Measurements from ENCODE around the gene RBM4. TPM values are rescaled to one million over a fixed set of nuclear protein-coding genes. Genes with fewer than 3 reads are reported as not detected.

Gene RBM4
- total and polyA plus RNA-seq, 2 experiments from 2014 or later = 79.0 to 121 TPM

DNA sequence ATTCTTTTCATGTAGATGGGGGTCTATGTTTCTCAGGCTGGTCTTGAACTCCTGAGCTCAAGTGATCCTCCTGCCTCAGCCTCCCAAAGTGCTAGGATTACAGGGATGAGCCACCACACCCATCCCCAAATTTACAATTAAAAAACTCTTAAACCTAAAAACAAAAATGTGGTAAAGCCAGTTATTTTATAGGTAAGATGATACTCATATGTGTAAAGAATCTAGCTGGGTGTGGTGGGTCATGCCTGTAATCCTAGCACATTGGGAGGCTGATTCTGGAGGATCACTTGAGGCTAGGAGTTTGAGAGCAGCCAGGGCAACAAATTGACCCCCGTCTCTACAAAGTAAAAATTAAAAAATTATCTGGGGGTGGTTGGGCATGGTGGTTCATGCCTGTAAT, 26.0 kb upstream of the RBM4 start:
- H3K4me1 ChIP-seq (ENCODE audit: insufficient read depth) = peaks cover 16% of the 10 kb centered on the region
- no peaks in the 10 kb centered on the region for H3K9me2 ChIP-seq (ENCODE audit: insufficient read depth)
- no peak for DNase-seq
- H3F3A ChIP-seq (ENCODE audit: insufficient read depth) = peaks cover 17% of the 10 kb centered on the region
- no peaks in the 10 kb centered on the region for H3K9me3 ChIP-seq (ENCODE audit: low read depth)
- H2AFZ ChIP-seq = no peak overlapping the region
- H3K79me2 ChIP-seq (ENCODE audit: insufficient read depth) = peaks cover 19% of the 10 kb centered on the region
- TF ChIP-seq EZH2phosphoT487 (IDR thresholded peaks at IDR 0.05; ENCODE audit: insufficient read depth, low read depth) (no peak), EZH2 (IDR thresholded peaks at IDR 0.05; ENCODE audit: insufficient read depth, poor library complexity, severe bottlenecking) (no peak)
- H3K4me3 ChIP-seq = no peak overlapping the region
- H3K9ac ChIP-seq = no peak overlapping the region
- in situ Hi-C loops (cut with MboI) = no loop called here
- no peaks in the 10 kb centered on the region for H3K27me3 ChIP-seq (replicated peaks; ENCODE audit: insufficient read depth)
- no peak overlapping the region for H3K4me2 ChIP-seq (ENCODE audit: unreplicated experiment)
- 94 to 100% methylated on average over 1 of the region's 1 CpG for WGBS, 2 experiments (ENCODE audit: low coverage in 1 of 2, low lambda C conversion rate in 2 of 2, missing lambda C conversion rate in 2 of 2)
- no peaks in the 10 kb centered on the region; the same call in 1 of the 2 replicates for H4K20me1 ChIP-seq (ENCODE audit: insufficient read depth)
- no peaks in the 10 kb centered on the region for H3K36me3 ChIP-seq (ENCODE audit: low read depth)
- no peak overlapping the region for H3K27ac ChIP-seq

DNA sequence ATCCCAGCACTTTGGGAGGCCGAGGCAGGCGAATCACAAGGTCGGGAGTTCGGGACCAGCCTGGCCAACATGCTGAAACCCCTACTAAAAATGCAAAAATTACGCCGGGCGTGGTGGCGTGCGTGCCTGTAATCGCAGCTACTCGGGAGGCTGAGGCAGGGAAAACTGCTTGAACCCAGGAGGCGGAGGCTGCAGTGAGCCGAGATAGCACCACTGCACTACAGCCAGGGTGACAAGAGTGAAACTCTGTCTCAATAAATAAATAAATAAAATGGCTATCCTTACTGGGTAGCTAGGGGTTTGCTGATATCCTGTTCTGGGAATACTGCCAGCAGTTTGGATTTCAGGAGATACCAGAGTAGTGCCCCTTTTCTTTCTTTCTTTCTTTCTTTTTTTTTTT, 24.4 kb upstream of the RBM4 start:
- peaks cover 35% of the 10 kb centered on the region for H3K79me2 ChIP-seq (ENCODE audit: insufficient read depth)
- no peak overlapping the region for H3K9ac ChIP-seq
- H3K27me3 ChIP-seq (replicated peaks; ENCODE audit: insufficient read depth) = no peaks in the 10 kb centered on the region
- H3K4me3 ChIP-seq = no peak overlapping the region
- whole genome bisulfite sequencing, 2 experiments (ENCODE audit: low coverage in 1 of 2, low lambda C conversion rate in 2 of 2, missing lambda C conversion rate in 2 of 2) = 95 to 97% methylated on average over 13 of the region's 13 CpGs
- no peaks in the 10 kb centered on the region for H3K36me3 ChIP-seq (ENCODE audit: low read depth)
- H3K27ac ChIP-seq = no peak overlapping the region
- H2AFZ ChIP-seq = no peak overlapping the region
- no peak for DNase-seq
- in situ Hi-C loops (cut with MboI) = no loop called here
- H3K9me3 ChIP-seq (ENCODE audit: low read depth) = no peaks in the 10 kb centered on the region
- H3K9me2 ChIP-seq (ENCODE audit: insufficient read depth) = no peaks in the 10 kb centered on the region
- H3K4me1 ChIP-seq (ENCODE audit: insufficient read depth) = peaks cover 15% of the 10 kb centered on the region
- TF ChIP-seq EZH2phosphoT487 (IDR thresholded peaks at IDR 0.05; ENCODE audit: insufficient read depth, low read depth) = no peak
- no peak overlapping the region for H3K4me2 ChIP-seq (ENCODE audit: unreplicated experiment)
- peaks cover 11% of the 10 kb centered on the region for H4K20me1 ChIP-seq (ENCODE audit: insufficient read depth)
- peaks cover 23% of the 10 kb centered on the region for H3F3A ChIP-seq (ENCODE audit: insufficient read depth)

DNA sequence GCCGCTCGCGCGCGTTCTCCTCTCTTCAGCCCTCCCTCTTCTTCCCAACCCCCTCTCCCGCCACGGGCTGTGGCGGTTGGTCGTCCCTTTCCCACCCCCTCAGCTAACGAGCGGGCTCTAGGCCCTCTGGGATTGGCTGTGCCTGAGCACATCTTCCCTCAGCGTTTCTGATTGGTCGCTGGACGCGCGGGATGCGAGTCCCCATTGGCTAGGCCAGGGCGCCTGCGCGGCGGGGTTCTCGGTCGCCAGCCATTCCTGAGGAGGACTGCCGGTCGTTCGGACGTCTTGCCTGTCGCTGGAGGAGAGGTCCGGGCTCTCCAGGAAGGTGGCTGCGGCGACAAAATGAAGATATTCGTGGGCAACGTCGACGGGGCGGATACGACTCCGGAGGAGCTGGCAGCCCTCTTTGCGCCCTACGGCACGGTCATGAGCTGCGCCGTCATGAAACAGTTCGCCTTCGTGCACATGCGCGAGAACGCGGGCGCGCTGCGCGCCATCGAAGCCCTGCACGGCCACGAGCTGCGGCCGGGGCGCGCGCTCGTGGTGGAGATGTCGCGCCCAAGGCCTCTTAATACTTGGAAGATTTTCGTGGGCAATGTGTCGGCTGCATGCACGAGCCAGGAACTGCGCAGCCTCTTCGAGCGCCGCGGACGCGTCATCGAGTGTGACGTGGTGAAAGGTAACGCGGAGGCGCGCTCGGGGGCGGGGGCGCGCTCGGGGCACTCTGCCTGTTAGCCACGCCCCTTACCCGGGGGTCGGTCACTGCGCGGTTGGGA, 21.9 kb upstream of the RBM4 start, which contains the start of gene RBM14:
Gene RBM14, plus strand, starts transcription at position 252 of the 776 bp plus-strand sequence. Its CDS starts 91 bp downstream, at position 343.
- H3K27me3 ChIP-seq (replicated peaks; ENCODE audit: insufficient read depth) = no peaks in the 10 kb centered on the region
- peak; percentile 100 for DNase-seq
- no peaks in the 10 kb centered on the region for H3K9me2 ChIP-seq (ENCODE audit: insufficient read depth)
- no peak for TF ChIP-seq EZH2phosphoT487 (IDR thresholded peaks at IDR 0.05; ENCODE audit: insufficient read depth, low read depth)
- no peak for TF ChIP-seq EZH2 (IDR thresholded peaks at IDR 0.05; ENCODE audit: insufficient read depth, poor library complexity, severe bottlenecking)
- in situ Hi-C loops (cut with MboI) = no loop called here
- no peaks in the 10 kb centered on the region for H3K36me3 ChIP-seq (ENCODE audit: low read depth)
- peaks cover 29% of the 10 kb centered on the region for H3F3A ChIP-seq (ENCODE audit: insufficient read depth)
- peaks cover 60% of the 10 kb centered on the region for H3K79me2 ChIP-seq (ENCODE audit: insufficient read depth)
- no peaks in the 10 kb centered on the region for H3K9me3 ChIP-seq (ENCODE audit: low read depth)
- H3K9ac ChIP-seq = peak within 1 kb of the TSS; percentile 96
- H3K4me1 ChIP-seq (ENCODE audit: insufficient read depth) = peaks cover 30% of the 10 kb centered on the region
- peak within 1 kb of the TSS; percentile 97 for H3K27ac ChIP-seq
- H3K4me3 ChIP-seq = peak within 1 kb of the TSS; percentile 89
- H3K4me2 ChIP-seq (ENCODE audit: unreplicated experiment) = peak within 1 kb of the TSS; percentile 99
- H2AFZ ChIP-seq = peak within 1 kb of the TSS; percentile 86
- WGBS, 2 experiments (ENCODE audit: low coverage in 1 of 2, low lambda C conversion rate in 2 of 2, missing lambda C conversion rate in 2 of 2) = 0 to 2% methylated on average over 72 to 90 of the region's 90 CpGs
- peaks cover 15% of the 10 kb centered on the region for H4K20me1 ChIP-seq (ENCODE audit: insufficient read depth)

DNA sequence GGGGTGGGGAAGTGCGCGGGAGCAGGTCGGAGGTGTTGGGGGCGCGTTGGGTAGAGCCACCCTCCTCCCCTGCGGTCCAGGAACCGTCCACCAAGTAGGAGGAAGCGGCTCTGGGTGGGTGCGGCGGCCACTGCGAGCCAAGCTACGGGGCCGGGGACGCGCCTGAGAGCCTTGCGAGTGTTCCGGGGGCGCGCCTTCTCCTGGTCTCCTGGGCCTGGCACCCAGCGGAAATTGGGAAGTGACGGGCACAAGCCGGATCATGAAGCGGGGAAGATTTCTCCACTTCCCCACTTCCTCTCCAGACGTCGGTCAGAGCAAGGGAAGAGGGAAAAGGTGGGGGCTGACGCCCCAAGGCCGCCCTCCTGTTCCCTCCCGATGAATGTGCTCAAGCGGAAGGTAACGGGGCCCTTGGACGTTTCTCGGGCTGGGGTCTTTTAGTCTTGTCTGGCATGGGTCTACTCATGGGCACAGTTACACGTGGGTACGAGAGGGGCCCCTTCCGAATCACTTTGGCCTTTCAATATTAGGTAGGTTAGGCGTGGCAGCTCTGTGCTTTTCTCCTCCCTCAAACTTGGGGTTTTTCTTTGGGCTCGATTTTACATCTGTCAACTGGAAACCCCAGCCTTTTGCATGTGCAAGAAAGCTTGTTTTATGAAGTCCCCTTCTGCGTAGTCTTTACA, 21.2 kb upstream of the RBM4 start:
- Histone ChIP-seq H3K27ac (peak overlapping the region; percentile 97), H3K4me2 (ENCODE audit: unreplicated experiment) (peak overlapping the region; percentile 99), H2AFZ (no peak overlapping the region), H3K79me2 (ENCODE audit: insufficient read depth) (peaks cover 68% of the 10 kb centered on the region), H3K9ac (peak overlapping the region; percentile 96), H4K20me1 (ENCODE audit: insufficient read depth) (peaks cover 22% of the 10 kb centered on the region), H3K36me3 (ENCODE audit: low read depth) (peaks cover 6% of the 10 kb centered on the region; the same call in 1 of the 2 replicates), H3K9me3 (ENCODE audit: low read depth) (no peaks in the 10 kb centered on the region), H3K27me3 (replicated peaks; ENCODE audit: insufficient read depth) (no peaks in the 10 kb centered on the region), H3K4me3 (peak overlapping the region; percentile 89), H3K9me2 (ENCODE audit: insufficient read depth) (no peaks in the 10 kb centered on the region), H3F3A (ENCODE audit: insufficient read depth) (peaks cover 29% of the 10 kb centered on the region), H3K4me1 (ENCODE audit: insufficient read depth) (peaks cover 30% of the 10 kb centered on the region)
- 1% methylated on average over 30 to 34 of the region's 38 CpGs for WGBS, 2 experiments (ENCODE audit: low coverage in 1 of 2, low lambda C conversion rate in 2 of 2, missing lambda C conversion rate in 2 of 2)
- TF ChIP-seq EZH2 (IDR thresholded peaks at IDR 0.05; ENCODE audit: insufficient read depth, poor library complexity, severe bottlenecking) (no peak), EZH2phosphoT487 (IDR thresholded peaks at IDR 0.05; ENCODE audit: insufficient read depth, low read depth) (no peak)
- in situ Hi-C loops (cut with MboI) = no loop called here
- peak; percentile 91 for DNase-seq

Measured in GM23248 (cell line).